Body of pancreas (tissue), 4 donors: ENCODE measurements around the gene PAPPA. TPM values are rescaled to one million over a fixed set of nuclear protein-coding genes. Genes with fewer than 3 reads are reported as not detected.

ENCODE experiments used
- ATAC-seq: fragments of 150-250 bp; one replicate; pipeline ENCODE4 v1.9.1; 2016
- DNase-seq, 4 donors: peaks; one replicate each; pipeline ENCODE4 v3.0.0-alpha.2; 2019
- H3K27ac ChIP-seq, 4 donors: fragments of 200-600 bp; sonication (generic); 1 replicate in 3 of 4; 2 replicates in 1 of 4; pipeline versions ENCODE4 v1.5.1 to v1.6.1; 2016 to 2019; ENCODE audit warnings: mild to moderate bottlenecking in 1 of 4, mixed read lengths in 1 of 4, moderate library complexity in 1 of 4
- H3K27me3 ChIP-seq, 2 donors: fragments of 200-600 bp; sonication (generic); one replicate each; pipeline ENCODE4 v1.6.0; 2016; ENCODE audit warnings: mild to moderate bottlenecking in 1 of 2
- H3K36me3 ChIP-seq, 2 donors: fragments of 200-600 bp; sonication (generic); replicated peaks in 1 of 2; 2 replicates each; pipeline ENCODE4 v1.5.1; 2016; ENCODE audit warnings: low read depth in 2 of 2; ENCODE audit not compliant: insufficient read depth in 1 of 2
- H3K4me1 ChIP-seq: fragments of 200-600 bp; sonication (generic); one replicate; pipeline ENCODE4 v1.6.0; 2016
- H3K4me3 ChIP-seq, 2 donors: fragments of 200-600 bp; sonication (generic); 1 replicate in 1 of 2; 2 replicates in 1 of 2; pipeline ENCODE4 v1.5.1; 2016 to 2019
- H3K9me3 ChIP-seq, 3 donors: fragments of 200-600 bp; sonication (generic); 1 replicate in 2 of 3; 2 replicates in 1 of 3; pipeline ENCODE4 v1.5.1; 2016
- CTCF ChIP-seq, 7 experiments: fragments of 450-650 bp in 4 of 7; fragments of 200-600 bp in 3 of 7; sonication (generic) in 3 of 7; IDR thresholded peaks; one replicate each; pipeline ENCODE4 v1.5.1; 2016 to 2019; ENCODE audit warnings: antibody characterized with exemption in 7 of 7
- POLR2A ChIP-seq, 3 donors: fragments of 450-650 bp; IDR thresholded peaks; one replicate each; pipeline ENCODE4 v1.6.1; 2016; ENCODE audit warnings: antibody characterized with exemption in 3 of 3, mild to moderate bottlenecking in 2 of 3
- WGBS, 2 donors: methylation state at CpG; one replicate each; pipeline ENCODE4 v1.1.5; 2017; 5-methylcytosine and 5-hydroxymethylcytosine counted together
- intact Hi-C: fragments of 100-400 bp; cut with DNase I; formaldehyde crosslinking; loops from one replicate; pipeline ENCODE4 v1.15.1; 2023
- total RNA-seq, 2 donors: library from RNA; depleted of rRNA; stranded (reverse); fragments of >200 nt; gene quantifications; one replicate each; pipeline ENCODE4 v1.1.0, GENCODE V29; 2016

Gene PAPPA
- total RNA-seq, 2 donors from 2014 or later: 1.0 to 2.0 TPM

- intact Hi-C loops: no loop called here
- Histone ChIP-seq H3K9me3 (no peaks in the 10 kb centered on the region), H3K27me3 (no peaks in the 10 kb centered on the region), H3K27ac (no peak overlapping the region), H3K4me3 (no peak overlapping the region), H3K36me3 (no peaks in the 10 kb centered on the region), H3K4me1 (peaks cover 3% of the 10 kb centered on the region)
- DNase-seq (no peak), ATAC-seq (no peak)
- no peak for TF ChIP-seq CTCF (IDR thresholded peaks at IDR 0.05)
- TF ChIP-seq POLR2A (IDR thresholded peaks at IDR 0.05): no peak
These were observed 170.0 kb downstream of the PAPPA start for GRCh38 chr9:116323571-116323970.

- TF ChIP-seq POLR2A (IDR thresholded peaks at IDR 0.05) (no peak), CTCF (IDR thresholded peaks at IDR 0.05) (no peak)
- peaks cover 3% of the 10 kb centered on the region for H3K4me1 ChIP-seq
These were observed 172.3 kb downstream of the PAPPA start for GRCh38 chr9:116325924-116326323.

GRCh38 chr9:116327701-116328405 is 174.3 kb downstream of the PAPPA start:
- ATAC-seq: no peak
- intact Hi-C loops: no loop called here
- TF ChIP-seq POLR2A (IDR thresholded peaks at IDR 0.05) (no peak), CTCF (IDR thresholded peaks at IDR 0.05) (no peak)

More at GRCh38 chr9:116325924-116326323, 172.3 kb downstream of the PAPPA start:
- no peaks in the 10 kb centered on the region for H3K27me3 ChIP-seq
- no peak overlapping the region for H3K4me3 ChIP-seq
- no peak overlapping the region for H3K27ac ChIP-seq
- DNase-seq: no peak
- intact Hi-C loops: no loop called here
- H3K9me3 ChIP-seq: no peaks in the 10 kb centered on the region
- H3K36me3 ChIP-seq: no peaks in the 10 kb centered on the region
- ATAC-seq: no peak

GRCh38 chr9:116329470-116329869 is 175.9 kb downstream of the PAPPA start:
- Histone ChIP-seq H3K4me3 (no peak overlapping the region), H3K27ac (no peak overlapping the region), H3K9me3 (no peaks in the 10 kb centered on the region), H3K36me3 (no peaks in the 10 kb centered on the region), H3K4me1 (no peaks in the 10 kb centered on the region), H3K27me3 (no peaks in the 10 kb centered on the region)
- intact Hi-C loops: no loop called here
- no peak for DNase-seq
- WGBS, 2 donors: 74 to 94% methylated on average over 4 of the region's 4 CpGs
- ATAC-seq: no peak
- TF ChIP-seq POLR2A (IDR thresholded peaks at IDR 0.05): no peak
- no peak for TF ChIP-seq CTCF (IDR thresholded peaks at IDR 0.05)

More at GRCh38 chr9:116327701-116328405, 174.3 kb downstream of the PAPPA start:
- Histone ChIP-seq H3K9me3 (no peaks in the 10 kb centered on the region), H3K4me3 (no peak overlapping the region), H3K27ac (no peak overlapping the region), H3K36me3 (no peaks in the 10 kb centered on the region), H3K4me1 (peaks cover 3% of the 10 kb centered on the region), H3K27me3 (no peaks in the 10 kb centered on the region)
- no peak for DNase-seq
- 38 to 44% methylated on average over 4 of the region's 4 CpGs for WGBS, 2 donors

- H3K36me3 ChIP-seq: no peaks in the 10 kb centered on the region
- no peak overlapping the region for H3K4me3 ChIP-seq
- H3K4me1 ChIP-seq: peaks cover under 1% of the 10 kb centered on the region
- H3K27me3 ChIP-seq: no peaks in the 10 kb centered on the region
- intact Hi-C loops: no loop called here
- H3K9me3 ChIP-seq: no peaks in the 10 kb centered on the region
- WGBS, 2 donors: 51 to 72% methylated on average over 3 of the region's 3 CpGs
- no peak for TF ChIP-seq POLR2A (IDR thresholded peaks at IDR 0.05)
- no peak for TF ChIP-seq CTCF (IDR thresholded peaks at IDR 0.05)
- ATAC-seq (no peak), DNase-seq (no peak)
- H3K27ac ChIP-seq: no peak overlapping the region
These were observed 177.7 kb downstream of the PAPPA start for GRCh38 chr9:116331241-116331640.
